ENCODE measurements around the gene MT2A.

The MT2A gene

GRCh38 chr16:56637814-56638750 is 29.7 kb downstream of the MT2A start, which contains the start of gene MT1A:
TSS of gene MT1A (plus strand) at chr16:56638666. CDS start at chr16:56638739, 73 bp downstream.
- no peak for DNase-seq (ENCODE audit: low read depth, low spot score)

GRCh38 chr16:56639045-56639444 is 30.7 kb downstream of the MT2A start:
- DNase-seq (ENCODE audit: low read depth, low spot score) = no peak

DNA sequence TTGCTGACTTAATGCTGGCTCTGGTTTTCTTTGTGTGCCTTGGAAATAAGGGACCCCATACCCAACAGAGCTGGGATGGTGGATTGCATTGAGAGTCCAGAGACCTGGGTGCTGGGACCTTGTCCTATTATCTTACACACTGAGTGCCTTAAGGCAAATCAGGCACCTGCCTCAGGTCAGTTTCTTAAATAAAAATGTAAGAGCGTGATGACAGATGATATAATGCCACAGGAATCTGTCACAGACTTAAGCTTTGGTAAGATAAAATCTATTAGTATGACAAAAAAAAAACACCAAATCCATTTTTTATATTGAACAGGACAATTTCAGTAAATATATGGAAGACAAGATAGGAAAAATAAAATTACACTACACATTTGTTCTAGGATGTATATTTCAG is 31.7 kb downstream of the MT2A start:
- no peak for DNase-seq (ENCODE audit: low read depth, low spot score)

DNA sequence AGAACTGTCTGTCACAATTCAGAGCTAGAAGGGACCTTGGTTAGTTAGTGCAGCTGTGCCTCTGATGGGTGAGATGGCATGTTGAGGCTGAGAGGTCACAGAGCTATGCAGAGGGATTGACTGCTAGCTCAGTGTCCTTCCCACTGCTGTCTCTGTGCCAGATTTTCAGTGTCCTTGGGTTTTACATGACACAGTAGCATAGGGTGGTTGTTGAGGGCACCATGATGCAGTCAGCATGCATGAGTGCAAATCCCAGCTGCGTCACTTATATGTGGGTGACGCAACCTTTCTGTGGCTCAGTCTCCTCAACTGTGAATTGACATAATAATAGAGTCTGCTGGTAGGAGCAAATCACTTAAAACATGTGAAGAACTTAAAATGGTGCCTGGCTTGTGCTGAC is 32.8 kb downstream of the MT2A start:
- DNase-seq (ENCODE audit: low read depth, low spot score) = no peak

GRCh38 chr16:56643080-56643778 is 34.8 kb downstream of the MT2A start:
- no peak for DNase-seq (ENCODE audit: low read depth, low spot score)

- no peak for DNase-seq (ENCODE audit: low read depth, low spot score)
Measured at GRCh38 chr16:56643833-56644232, 35.4 kb downstream of the MT2A start.

DNA sequence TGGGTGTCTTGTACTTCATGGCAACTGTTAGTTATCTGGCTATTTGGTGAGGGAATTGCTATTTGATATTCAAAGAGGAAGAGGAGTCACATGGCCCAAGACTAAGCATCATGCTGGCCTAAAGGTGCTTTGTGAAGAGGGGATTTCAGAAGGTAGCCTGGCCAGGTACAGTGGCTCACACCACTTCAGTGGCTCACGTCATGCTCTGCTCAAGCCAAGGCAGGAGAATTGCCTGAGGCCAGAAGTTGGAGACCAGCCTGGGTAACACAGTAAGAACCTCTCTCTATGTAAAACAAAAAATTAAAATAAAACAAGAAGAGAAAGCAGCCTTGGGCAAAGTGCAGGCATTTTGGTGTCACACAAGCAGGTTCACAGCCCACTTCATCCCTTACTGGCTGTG is 36.9 kb downstream of the MT2A start:
- no peak for DNase-seq (ENCODE audit: low read depth, low spot score)

DNA sequence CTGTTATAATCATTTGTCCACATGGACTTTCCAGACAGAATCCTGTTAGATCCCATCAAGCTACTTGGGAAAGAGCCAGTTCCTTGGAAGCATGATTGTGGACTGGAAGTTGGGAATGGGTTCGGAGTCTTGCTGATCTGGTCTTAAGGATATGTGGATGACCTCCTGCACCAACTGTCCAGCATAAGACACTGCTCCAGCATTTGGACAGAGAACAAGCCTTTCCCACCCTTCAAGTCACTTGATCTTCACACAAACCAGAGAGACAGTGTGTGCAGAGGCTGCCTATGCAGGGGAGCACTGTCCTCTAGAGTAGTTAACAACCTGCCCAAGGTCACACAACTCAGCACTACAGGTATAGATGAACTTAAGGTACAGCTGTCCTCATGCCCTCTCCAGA is 37.5 kb downstream of the MT2A start:
- DNase-seq (ENCODE audit: low read depth, low spot score) = no peak

- no peak for DNase-seq (ENCODE audit: low read depth, low spot score)
Measured at GRCh38 chr16:56647641-56648431, 39.5 kb downstream of the MT2A start.

DNA sequence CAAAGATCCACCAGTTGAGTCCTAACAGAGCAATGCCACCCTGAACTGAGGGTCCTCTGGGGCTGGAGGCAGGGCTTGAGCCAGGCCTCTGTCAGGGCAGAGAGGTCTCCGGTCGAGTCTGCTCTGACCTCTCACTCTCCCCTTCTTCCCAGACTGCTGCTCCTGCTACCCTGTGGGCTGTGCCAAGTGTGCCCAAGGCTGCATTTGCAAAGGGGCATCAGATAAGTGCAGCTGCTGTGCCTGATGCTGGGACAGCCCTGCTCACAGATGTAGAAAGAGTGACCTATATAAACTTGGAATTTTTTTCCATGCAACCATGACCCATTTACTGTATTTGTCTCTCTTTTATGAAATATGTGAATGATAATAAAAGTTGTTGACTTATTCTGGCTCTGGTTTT is 40.9 kb downstream of the MT2A start:
- DNase-seq (ENCODE audit: low read depth, low spot score) = no peak

DNA sequence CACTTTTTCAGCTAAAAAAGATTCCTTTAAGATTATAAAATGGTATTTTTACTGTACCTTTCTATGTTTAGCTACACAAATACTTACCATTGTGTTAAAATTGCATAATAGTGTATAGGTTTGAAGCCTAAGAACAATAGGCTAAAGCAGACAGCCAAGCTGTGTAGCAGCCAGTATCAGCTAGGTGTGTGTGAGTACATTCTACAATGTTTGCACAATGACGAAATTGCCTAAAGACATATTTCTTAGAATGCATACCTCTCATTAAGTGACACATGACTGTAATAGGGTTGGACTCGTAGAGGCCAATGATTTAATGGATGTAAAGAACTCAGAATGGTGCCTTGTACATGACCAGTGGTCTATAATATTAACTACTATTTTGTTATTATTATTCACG is 41.4 kb downstream of the MT2A start:
- DNase-seq (ENCODE audit: low read depth, low spot score) = no peak

GRCh38 chr16:56651586-56651985 is 43.2 kb downstream of the MT2A start, which contains the start of gene MT1B:
TSS of gene MT1B (plus strand) at chr16:56651886. CDS start at chr16:56651954, 68 bp downstream.
- no peak for DNase-seq (ENCODE audit: low read depth, low spot score)

GRCh38 chr16:56652600-56652999 is 44.2 kb downstream of the MT2A start:
- no peak for DNase-seq (ENCODE audit: low read depth, low spot score)

DNA sequence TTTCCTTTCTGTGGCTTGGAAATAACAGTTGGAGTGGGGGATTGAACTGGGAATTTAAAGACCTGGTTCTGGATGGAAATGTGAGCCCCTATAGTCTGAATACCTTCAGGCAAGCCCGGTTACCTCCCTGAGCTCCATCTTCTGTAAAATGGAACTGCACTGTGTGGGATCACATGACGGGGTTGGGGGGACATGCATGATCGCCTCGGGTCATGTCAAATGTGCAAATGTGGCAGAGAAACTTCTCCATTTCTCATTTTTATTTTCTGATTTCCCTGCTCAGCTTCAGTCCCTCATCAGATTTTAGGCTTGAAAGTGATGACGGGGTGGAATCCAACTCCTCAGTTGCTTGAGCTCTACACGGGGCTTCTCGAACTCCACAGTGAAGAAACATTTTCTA is 44.8 kb downstream of the MT2A start:
- no peak for DNase-seq (ENCODE audit: low read depth, low spot score)

DNA sequence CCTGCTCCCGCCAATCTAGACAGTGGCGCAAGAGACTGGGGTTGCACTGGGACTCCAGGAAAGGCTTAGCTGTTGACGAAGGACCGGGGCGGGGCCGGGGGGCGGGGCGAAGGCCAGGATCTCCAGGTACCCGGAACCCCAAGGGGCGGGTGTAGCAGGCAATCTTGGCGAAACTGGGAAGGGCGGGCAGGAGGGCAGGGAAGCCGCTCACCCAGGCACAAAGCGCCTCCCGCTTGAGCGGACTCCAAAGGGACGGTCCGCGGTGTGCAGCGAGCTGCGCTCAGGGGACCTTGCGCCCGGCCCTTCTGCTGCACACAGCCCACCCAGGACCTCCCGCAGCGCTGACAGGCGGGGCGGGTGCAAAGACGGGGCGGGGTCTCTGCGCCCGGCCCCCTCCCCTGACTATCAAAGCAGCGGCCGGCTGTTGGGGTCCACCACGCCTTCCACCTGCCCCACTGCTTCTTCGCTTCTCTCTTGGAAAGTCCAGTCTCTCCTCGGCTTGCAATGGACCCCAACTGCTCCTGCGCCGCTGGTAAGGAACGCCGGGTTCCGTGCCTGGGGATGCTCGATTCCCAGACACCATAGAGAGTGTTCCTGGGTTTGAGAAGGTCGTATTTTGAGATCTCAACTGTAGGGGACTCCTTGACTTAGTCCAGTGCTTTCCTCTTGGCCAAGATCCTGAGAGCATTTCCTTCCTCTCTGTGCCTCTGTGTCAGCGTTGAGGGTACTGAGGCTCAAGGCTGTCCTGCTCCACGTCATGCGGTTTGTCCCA is 49.4 kb downstream of the MT2A start, which contains the start of gene MT1F:
TSS of gene MT1F (plus strand) at position 405 of the 772 bp plus-strand sequence. CDS start at position 505, 100 bp downstream.
- DNase-seq (ENCODE audit: low read depth, low spot score) = no peak

DNA sequence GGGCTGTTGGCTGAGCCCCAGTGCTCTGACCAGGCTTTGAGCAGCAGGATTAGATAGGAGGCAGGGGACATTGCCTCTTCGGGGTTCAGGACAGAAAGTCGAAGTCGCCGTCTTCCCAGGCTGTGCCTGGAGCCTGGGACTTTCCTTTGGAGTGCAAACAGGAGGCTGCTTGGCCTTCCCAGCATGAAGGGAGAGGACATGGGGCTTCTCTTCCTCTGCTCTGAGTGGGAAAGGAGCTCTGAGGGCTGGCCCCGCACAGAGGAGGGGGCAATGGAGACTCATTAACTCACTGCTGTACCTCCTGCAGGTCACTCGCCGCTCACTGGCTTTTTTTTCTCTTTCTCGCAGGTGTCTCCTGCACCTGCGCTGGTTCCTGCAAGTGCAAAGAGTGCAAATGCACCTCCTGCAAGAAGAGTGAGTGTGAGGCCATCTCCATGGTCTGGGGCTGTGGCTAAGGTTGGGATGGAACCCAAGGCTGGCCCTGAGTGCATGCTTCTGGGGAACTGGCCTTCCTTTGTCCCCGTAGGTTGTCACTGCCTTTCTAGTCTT is 50.0 kb downstream of the MT2A start:
- DNase-seq (ENCODE audit: low read depth, low spot score) = no peak

Measured in brain pericyte (primary cell).